HCT116 (cell line): ENCODE results near the gene HYAL2.

Source experiments
- ATF3 ChIP-seq: IDR thresholded peaks from 2 replicates; pipeline ENCODE4 v1.6.1; 2012
- CTCF ChIP-seq, 3 experiments: fragments of 200-600 bp in 1 of 3; sonication (generic) in 1 of 3; IDR thresholded peaks in 2 of 3; conservative IDR thresholded peaks in 1 of 3; 2 replicates each; pipeline ENCODE4 v1.5.1; 2012 to 2017; ENCODE audit warnings: low read depth in 2 of 3, low read length in 2 of 3, antibody characterized with exemption in 1 of 3, borderline replicate concordance in 1 of 3, control low read depth in 1 of 3, mild to moderate bottlenecking in 1 of 3, mixed read lengths in 1 of 3, mixed run types in 1 of 3, moderate library complexity in 1 of 3; ENCODE audit not compliant: insufficient read depth in 1 of 3
- FOSL1 ChIP-seq: IDR thresholded peaks from 2 replicates; pipeline ENCODE4 v1.6.1; 2012; ENCODE audit warnings: low read depth
- POLR2A ChIP-seq: IDR thresholded peaks from 2 replicates; pipeline ENCODE4 v1.7.0; 2011; ENCODE audit warnings: borderline replicate concordance; ENCODE audit not compliant: insufficient read depth, insufficient read length; ENCODE audit errors: extremely low read depth
- POLR2AphosphoS5 ChIP-seq: IDR thresholded peaks from 2 replicates; pipeline ENCODE4 v1.6.1; 2011; ENCODE audit warnings: mild to moderate bottlenecking, low read depth, low read length, moderate library complexity
- ZNF274 ChIP-seq: fragments of 200-500 bp; sonication (Bioruptor generic); IDR thresholded peaks from 2 replicates; pipeline ENCODE4 v1.6.1; 2014; ENCODE audit warnings: mild to moderate bottlenecking, low read depth, low read length, inconsistent platforms

GRCh38 chr3:50302095-50303012 lies 20.2 kb downstream of the HYAL2 start:
- TF ChIP-seq POLR2A (no peak), CTCF (IDR thresholded peaks at IDR 0.05 in 2 of 3, conservative IDR thresholded peaks at IDR 0.05 in 1 of 3; ENCODE audit: borderline replicate concordance in 1 of 3, insufficient read depth in 1 of 3, low read depth in 2 of 3, low read length in 2 of 3) (no peak), ATF3 (no peak), FOSL1 (no peak), POLR2AphosphoS5 (no peak), ZNF274 (no peak)
